ENCODE data around the gene ROPN1L. TPM values are rescaled to one million over a fixed set of nuclear protein-coding genes. Genes with fewer than 3 reads are reported as not detected.
A peak's percentile ranks its signal among the peaks of the same experiment; 100 is the strongest.

ROPN1L gene
- total RNA-seq, 1 donor from 2014 or later: 11.5 TPM

DNA sequence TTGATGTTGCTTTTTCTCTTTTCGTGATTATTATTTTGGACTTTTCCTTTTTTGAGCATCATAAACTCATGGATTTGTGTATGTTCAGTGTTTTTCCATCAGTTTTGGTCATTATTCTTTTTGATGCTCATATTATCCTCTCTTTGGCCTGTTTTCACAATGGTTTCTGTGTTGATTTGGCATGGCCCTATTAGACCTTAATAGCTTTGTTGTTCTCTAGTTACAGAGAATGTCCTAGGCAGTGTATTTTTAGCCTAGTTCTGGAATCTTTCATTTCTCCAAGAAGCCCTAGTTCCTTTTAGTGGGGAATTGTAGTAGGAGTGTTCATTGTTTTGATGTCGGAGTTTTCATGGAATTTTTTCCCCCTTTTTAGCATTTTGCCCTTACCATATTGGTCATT lies 41.3 kb upstream of the ROPN1L start:
- intact Hi-C loops (cut with DNase I): no loop called here
- peaks cover 10% of the 10 kb centered on the region for H3K4me1 ChIP-seq
- DNase-seq (no peak), ATAC-seq (no peak)
- TF ChIP-seq, protein P1, sequence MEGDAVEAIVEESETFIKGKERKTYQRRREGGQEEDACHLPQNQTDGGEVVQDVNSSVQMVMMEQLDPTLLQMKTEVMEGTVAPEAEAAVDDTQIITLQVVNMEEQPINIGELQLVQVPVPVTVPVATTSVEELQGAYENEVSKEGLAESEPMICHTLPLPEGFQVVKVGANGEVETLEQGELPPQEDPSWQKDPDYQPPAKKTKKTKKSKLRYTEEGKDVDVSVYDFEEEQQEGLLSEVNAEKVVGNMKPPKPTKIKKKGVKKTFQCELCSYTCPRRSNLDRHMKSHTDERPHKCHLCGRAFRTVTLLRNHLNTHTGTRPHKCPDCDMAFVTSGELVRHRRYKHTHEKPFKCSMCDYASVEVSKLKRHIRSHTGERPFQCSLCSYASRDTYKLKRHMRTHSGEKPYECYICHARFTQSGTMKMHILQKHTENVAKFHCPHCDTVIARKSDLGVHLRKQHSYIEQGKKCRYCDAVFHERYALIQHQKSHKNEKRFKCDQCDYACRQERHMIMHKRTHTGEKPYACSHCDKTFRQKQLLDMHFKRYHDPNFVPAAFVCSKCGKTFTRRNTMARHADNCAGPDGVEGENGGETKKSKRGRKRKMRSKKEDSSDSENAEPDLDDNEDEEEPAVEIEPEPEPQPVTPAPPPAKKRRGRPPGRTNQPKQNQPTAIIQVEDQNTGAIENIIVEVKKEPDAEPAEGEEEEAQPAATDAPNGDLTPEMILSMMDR (IDR thresholded peaks at IDR 0.05): no peak
- no peaks in the 10 kb centered on the region for H3K27me3 ChIP-seq (ENCODE audit: low read depth)
- no peak overlapping the region for H3K27ac ChIP-seq
- no peak overlapping the region for H3K4me3 ChIP-seq
- H3K36me3 ChIP-seq: peaks cover 87% of the 10 kb centered on the region
- H3K9me3 ChIP-seq: no peaks in the 10 kb centered on the region

DNA sequence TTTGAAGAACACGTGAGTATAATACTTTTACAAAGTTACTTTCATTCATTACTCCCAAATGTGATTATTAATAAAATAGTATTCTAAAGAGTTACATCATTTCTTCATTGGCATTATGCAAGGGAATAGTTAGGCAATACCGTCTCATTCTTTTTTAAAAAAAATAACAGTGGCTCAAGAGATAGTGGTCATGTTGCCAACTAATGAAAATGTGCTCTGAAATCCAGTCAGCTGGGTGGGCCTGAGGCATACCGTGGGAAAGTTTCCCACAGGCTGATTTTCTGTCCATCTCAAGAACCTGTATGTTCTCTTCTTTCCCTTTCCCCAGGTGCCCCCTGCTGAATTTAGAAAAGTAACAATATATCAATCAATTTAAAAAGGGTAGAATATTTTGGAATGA lies 40.8 kb upstream of the ROPN1L start:
- no peaks in the 10 kb centered on the region for H3K27me3 ChIP-seq (ENCODE audit: low read depth)
- DNase-seq (no peak), ATAC-seq (peak in 1 of 2 donors; percentile 44)
- H3K4me3 ChIP-seq: no peak overlapping the region
- H3K4me1 ChIP-seq: peaks cover 10% of the 10 kb centered on the region
- peaks cover 87% of the 10 kb centered on the region for H3K36me3 ChIP-seq
- TF ChIP-seq, protein P1 (IDR thresholded peaks at IDR 0.05): no peak
- H3K27ac ChIP-seq: no peak overlapping the region
- no peaks in the 10 kb centered on the region for H3K9me3 ChIP-seq
- intact Hi-C loops (cut with DNase I): no loop called here

DNA sequence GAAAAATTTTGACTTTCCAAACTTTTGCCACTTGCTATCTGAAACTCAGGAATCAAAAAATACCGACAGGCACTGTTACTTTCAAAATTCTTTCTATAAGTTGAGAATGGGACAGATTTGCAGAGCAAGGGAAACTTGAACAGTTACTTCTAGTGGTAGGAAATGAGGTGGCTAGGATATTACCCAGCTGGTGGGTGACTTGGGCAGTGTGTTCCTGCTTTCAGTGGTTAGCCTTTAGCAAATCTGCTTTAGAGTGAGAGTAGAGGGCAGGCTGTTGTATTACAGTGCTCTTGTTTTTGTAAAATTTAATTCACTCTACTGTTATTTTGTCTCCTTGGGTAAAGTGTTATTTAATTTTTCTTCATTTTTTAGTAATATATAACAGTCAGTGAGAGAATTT lies 40.2 kb upstream of the ROPN1L start:
- TF ChIP-seq, protein P1 (IDR thresholded peaks at IDR 0.05): no peak
- Histone ChIP-seq H3K4me1 (peaks cover 10% of the 10 kb centered on the region), H3K4me3 (no peak overlapping the region), H3K27ac (no peak overlapping the region), H3K9me3 (no peaks in the 10 kb centered on the region), H3K36me3 (peaks cover 87% of the 10 kb centered on the region), H3K27me3 (ENCODE audit: low read depth) (no peaks in the 10 kb centered on the region)
- DNase-seq: no peak
- intact Hi-C loops (cut with DNase I): no loop called here
- ATAC-seq: peak in 1 of 2 donors; percentile 58

DNA sequence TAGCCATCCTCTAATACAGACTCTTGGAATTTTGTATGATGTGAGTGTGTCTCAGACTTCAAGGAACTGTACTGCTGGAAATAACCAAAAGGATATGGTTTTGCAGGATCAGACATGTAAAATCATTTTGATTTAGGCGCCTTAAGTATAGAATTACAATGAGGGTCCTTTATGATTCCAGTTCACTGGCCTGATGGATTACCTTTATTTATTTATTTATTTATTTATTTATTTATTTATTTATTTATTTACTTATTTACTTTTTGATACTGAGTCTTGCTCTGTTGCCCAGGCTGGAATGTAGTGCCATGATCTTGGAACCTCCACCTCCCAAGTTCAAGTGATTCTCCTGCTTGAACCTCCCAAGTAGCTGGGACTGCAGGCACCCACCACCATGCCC lies 37.9 kb upstream of the ROPN1L start:
- no peak for ATAC-seq
- Histone ChIP-seq H3K4me3 (no peak overlapping the region), H3K4me1 (peaks cover 10% of the 10 kb centered on the region), H3K36me3 (peaks cover 90% of the 10 kb centered on the region), H3K9me3 (no peaks in the 10 kb centered on the region), H3K27ac (no peak overlapping the region), H3K27me3 (ENCODE audit: low read depth) (no peaks in the 10 kb centered on the region)
- no peak for DNase-seq
- TF ChIP-seq, protein P1 (IDR thresholded peaks at IDR 0.05): no peak
- intact Hi-C loops (cut with DNase I): no loop called here

DNA sequence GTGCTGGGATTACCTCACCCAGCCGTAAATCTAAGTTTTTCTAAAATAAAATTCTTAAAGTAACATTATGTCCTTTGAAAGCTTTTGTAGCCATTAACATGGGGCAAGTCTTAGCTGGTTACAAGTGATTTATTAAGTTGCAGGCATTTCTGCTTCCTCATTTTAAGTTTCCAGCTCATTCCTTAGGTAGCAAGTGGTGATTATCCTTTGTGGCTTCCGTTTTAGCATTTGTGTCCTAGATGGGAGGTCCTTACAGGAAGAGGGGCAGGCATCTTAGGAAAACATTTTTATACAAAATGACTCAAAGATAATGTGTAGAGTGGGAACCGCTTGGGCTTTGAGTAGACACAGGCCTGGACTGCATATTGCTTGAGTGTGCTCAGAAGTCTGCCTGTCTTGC lies 35.0 kb upstream of the ROPN1L start:
- no peaks in the 10 kb centered on the region for H3K4me1 ChIP-seq
- no peaks in the 10 kb centered on the region for H3K9me3 ChIP-seq
- intact Hi-C loops (cut with DNase I): no loop called here
- H3K27ac ChIP-seq: no peak overlapping the region
- no peaks in the 10 kb centered on the region for H3K27me3 ChIP-seq (ENCODE audit: low read depth)
- TF ChIP-seq, protein P1 (IDR thresholded peaks at IDR 0.05): no peak
- ATAC-seq (no peak), DNase-seq (no peak)
- H3K36me3 ChIP-seq: peaks cover 100% of the 10 kb centered on the region
- no peak overlapping the region for H3K4me3 ChIP-seq

DNA sequence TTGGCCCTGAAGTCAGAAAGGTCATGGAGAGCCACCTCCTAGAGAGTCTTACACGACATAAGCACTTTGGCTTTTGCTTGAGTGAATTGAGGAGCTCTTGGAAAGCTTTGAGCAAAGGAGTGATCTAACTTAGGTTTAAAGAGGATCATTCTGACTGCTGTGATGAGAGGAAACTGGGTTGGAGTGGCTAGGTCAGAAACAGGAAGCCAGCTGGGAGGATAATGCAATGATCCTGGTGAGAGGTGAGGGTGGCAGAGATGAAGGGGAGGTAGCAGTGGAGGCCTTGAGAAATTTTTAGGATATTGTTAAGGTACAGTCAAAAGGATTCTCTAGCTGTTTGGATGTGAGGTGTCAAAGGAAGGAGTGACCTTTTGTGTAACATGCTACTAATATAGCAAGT lies 32.2 kb upstream of the ROPN1L start:
- Histone ChIP-seq H3K36me3 (peaks cover 100% of the 10 kb centered on the region), H3K27me3 (ENCODE audit: low read depth) (no peaks in the 10 kb centered on the region), H3K4me1 (no peaks in the 10 kb centered on the region), H3K9me3 (no peaks in the 10 kb centered on the region), H3K27ac (no peak overlapping the region), H3K4me3 (no peak overlapping the region)
- ATAC-seq: no peak
- TF ChIP-seq, protein P1 (IDR thresholded peaks at IDR 0.05): no peak
- DNase-seq: no peak
- intact Hi-C loops (cut with DNase I): no loop called here
